CD4-positive, alpha-beta T cell treated with Interleukin-4 for 4 hours (primary cell): Measurements from ENCODE around the gene JAZF1.

ENCODE experiments used
- DNase-seq: peaks from one replicate; pipeline ENCODE4 v3.0.0-alpha.2; 2020

JAZF1 gene

GRCh38 chr7:28165261-28165660 lies 15.3 kb downstream of the JAZF1 start:
- no peak for DNase-seq

GRCh38 chr7:28163949-28164348 lies 16.6 kb downstream of the JAZF1 start:
- no peak for DNase-seq

- no peak for DNase-seq
Observed at GRCh38 chr7:28161331-28161730, 19.3 kb downstream of the JAZF1 start.

- DNase-seq: no peak
Observed at GRCh38 chr7:28160551-28160991, 20.0 kb downstream of the JAZF1 start.

DNA sequence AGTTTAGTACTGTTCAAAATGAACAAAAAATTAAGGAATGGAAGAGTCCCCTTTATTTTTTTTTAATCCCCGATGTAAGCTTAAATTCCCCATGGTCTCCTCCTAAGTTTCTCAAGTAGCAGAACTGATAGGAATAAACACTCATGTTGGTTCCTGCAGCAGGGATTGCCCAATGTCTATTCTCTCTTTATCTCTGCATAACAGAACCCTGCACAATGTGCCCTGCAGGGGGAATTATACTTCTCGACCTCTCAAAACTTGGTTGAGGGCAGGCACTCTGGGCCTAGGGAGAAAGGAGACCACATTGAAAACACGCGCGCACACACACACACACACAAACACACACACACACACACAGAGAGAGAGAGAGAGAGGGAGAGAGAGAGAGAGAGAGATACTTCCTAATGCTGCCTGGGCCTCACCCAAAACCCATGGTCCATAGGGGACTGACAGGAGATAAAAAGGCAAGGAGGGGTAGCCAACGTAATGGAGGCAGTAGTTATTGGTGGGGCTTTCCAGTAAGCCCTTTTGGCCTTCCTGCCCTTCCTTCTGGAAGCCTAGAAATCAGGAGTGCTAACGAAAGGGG lies 22.7 kb downstream of the JAZF1 start:
- DNase-seq: no peak

DNA sequence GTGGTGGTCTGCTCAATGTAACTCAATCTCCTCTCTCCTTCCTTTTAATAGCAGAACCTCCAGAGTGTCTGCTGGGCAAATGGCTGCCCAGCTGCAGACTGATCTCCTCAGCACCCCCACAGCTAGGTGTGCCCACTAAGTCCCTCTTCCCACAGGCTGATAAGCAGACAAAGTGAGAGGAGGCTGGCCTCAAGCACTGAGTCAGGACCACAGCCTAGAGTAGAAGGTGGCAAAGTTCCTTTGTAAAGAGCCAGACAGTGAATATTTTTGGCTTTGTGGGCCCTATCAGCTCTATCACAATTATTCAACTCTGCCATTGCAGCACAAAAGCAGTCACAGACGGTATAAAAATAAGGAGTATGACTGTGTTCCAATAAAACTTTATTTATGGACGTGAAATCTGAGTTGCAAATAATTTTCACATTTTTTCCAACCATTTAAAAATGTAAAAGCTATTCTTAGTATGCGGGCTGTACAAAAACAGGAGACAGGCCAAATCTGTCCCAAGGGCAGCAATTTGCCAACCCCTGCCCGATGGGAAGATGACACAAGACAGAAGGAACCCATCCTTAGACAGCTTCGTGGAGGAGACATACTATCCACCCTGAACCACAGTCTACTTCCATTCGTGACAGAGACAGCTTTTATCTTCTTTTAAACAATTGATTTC lies 23.4 kb downstream of the JAZF1 start:
- no peak for DNase-seq

DNA sequence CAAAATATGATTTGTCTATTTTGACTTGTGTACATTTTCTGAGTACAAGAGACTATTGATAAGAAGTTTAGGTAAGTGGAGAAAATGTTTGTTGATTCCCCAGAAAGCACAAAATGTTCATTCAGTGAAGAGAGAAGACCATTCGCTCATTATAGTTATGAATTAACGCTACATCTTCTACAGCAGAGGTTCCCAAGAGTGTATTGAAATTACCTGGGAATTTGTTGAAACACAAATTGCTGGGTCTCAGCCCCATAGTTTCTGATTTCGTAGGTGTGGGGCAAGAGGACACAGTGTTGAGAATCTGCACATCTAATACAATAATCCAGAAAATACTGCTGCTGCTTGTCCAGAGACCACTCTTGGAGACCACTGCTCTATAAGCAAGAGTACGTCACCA lies 24.2 kb downstream of the JAZF1 start:
- no peak for DNase-seq

DNA sequence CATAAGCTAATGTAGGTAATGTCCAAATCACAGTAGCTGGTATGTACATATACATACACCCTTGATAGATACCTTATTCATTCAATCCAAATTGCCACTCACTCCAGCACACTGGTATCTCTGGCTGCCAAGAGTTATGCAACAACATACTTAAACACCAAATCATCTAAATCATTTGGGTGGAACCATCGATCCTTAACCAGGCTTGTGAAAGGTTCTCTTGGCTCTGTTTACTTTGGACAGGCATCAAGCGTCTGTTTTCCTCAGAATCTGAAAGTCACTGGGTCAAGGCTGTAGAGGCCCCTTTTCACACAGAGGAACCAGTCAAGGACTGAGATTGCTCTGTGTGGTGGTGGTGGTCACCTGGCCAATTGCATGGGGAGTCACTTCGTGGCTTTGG lies 24.6 kb downstream of the JAZF1 start:
- no peak for DNase-seq

- DNase-seq: peak; percentile 32
Observed at GRCh38 chr7:28155019-28155660, 25.5 kb downstream of the JAZF1 start.

- no peak for DNase-seq
Observed at GRCh38 chr7:28152594-28152993, 28.0 kb downstream of the JAZF1 start.

DNA sequence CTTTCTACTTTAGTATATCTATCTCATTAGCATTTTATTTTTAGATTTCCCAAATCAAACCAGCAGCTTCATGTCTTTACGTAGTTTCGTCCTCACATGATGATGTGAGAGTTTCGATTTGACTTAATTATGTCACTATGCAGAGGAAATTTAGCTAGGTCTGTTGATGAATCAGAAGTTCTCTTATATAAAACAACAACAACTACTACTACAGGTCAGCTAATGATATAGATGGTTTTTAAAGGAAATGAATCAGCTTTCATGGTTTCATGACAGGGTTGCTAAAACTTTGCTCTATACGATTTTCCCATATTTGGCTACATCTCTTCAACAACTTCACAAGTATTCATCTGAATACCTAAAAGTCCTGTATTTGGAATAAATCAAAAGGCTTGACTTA lies 28.6 kb downstream of the JAZF1 start:
- peak; percentile 67 for DNase-seq

GRCh38 chr7:28149291-28150101 lies 31.1 kb downstream of the JAZF1 start:
- DNase-seq: no peak

DNA sequence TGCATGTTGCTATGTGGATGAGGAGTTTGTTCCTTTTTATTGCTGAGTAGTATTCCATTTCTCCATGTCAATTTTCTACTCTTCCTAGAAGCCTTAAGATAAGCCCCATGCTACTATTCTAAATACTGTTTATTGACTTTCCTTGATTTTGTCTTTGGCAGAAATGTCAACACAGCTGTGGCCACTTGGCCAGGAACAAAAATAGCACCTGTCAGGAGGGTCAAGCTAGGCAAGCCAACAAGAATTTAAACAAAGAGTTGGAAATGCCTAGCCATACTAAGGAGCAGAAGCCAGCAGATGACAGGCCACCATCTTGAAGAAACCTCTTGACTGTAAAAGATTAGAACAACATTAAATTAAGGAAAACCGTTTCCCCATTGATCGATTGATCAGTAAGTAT lies 34.7 kb downstream of the JAZF1 start:
- no peak for DNase-seq

DNA sequence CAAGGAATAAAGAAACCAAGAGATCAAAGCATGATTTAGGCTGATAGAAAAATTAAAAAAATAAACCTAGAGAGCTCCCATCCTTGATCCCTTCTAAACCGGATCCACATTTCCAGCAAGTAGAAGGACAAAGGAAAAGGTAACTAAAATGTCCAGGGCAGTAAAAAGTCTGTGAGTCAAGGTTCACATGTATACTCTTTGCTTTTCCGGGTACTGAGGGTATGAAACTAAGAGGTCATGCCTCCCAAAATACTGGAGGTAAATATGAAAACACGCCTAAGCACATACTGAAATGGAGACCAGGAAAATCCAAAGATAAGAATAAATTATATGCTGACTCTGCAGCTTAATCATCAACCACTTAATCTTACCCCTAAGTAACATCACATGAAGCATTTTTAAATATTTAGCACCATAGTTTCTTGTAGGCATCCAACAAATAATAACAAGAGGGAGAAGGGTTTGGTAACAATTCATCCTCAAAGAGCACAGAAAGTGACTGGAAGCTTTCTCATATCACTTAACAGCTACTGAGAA lies 35.4 kb downstream of the JAZF1 start:
- no peak for DNase-seq

DNA sequence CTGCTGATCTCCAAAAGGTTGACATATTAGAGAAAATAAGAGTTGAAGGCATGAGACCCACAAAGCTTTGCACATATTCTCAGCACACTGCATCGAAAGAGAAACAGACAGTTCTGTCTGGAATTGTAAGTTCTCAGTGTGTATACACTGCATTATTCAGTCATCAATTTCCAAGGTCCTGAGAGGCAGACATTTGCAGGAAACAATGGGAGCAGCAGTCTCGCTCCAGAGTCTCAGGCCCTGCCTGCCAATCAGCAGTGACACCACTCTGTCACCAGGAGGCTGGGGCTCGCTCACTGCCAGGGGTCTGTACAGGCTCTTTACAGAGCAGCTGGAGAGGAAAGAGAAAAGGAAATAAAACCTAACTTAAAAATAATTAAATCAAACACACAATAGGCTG lies 36.3 kb downstream of the JAZF1 start:
- DNase-seq: no peak

DNA sequence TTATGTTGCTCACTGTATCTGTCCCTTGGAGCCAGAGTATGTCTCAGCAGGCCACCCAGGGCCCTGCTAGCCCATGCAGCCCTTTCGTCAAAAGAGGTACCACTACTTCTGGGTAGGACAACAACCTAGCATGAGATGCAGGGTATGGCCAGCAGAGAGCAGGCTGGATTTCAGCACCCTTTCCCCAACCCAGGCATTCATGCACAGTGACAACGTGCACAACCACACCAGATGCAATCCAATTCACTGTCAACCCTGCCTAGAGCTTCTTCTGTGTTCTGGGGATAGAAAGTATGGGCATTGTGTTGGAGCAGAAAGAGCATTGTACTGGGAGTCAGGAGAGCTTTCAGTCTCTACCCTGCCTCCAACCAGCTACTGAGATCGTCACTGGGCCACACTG lies 37.9 kb downstream of the JAZF1 start:
- DNase-seq: no peak

GRCh38 chr7:28140979-28141378 lies 39.6 kb downstream of the JAZF1 start:
- no peak for DNase-seq

DNA sequence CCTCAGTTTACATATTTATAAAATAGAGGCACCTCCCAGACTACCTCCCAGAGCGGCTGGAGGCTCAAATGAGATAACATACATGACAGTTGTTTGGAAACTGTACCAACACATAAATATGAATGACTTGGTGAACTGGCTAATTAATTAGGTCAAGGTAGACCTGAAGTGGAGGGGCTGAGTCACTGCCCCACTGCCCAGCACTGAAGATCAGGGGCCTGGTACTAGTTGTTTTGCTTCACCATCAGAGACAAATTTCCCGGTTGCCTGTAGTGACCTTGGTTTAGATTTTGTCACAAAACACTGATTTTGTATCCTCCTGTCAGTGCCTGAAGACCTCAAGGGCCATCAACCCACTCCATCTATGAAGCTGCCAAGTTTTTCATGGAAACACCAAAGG lies 41.8 kb downstream of the JAZF1 start:
- no peak for DNase-seq

DNA sequence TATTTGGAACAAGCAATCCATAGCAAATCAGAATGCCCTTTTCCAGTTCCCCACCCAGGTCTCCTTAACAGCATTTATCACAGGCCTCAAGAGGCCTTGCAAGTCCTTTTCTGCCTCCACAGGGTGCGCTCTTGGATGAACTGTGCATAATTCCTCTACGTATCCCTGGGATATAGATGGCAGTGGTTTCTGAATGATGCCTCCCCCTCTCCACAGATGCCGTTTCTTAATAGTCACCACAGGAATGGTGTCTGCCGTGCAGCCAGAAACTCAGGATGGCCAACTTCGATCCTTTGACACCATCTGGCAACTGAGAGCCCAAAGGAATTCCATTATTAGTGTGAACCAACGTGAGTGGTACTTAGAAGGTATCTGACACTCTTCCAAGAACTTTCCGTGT lies 43.1 kb downstream of the JAZF1 start:
- no peak for DNase-seq

DNA sequence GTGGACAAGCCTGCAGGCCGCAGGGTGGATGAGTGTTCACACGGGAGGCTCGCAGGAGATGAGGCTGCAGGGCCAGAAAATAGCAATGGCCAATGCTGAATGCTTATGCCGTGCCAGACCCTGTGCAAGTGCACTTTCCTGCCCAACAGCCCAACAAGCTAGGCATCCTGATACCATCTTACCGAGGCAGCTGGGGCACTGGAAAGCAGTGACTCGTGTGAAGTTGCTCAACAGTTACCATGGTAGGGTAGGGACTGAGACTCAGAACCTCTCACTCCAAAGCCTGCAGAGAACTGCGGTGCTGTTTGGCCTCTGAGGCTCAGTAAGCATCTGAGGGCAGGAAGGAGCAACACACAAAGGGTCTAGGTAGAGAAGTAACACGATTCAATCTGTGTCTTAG lies 43.7 kb downstream of the JAZF1 start:
- no peak for DNase-seq

GRCh38 chr7:28136420-28136819 lies 44.2 kb downstream of the JAZF1 start:
- DNase-seq: no peak

- peak; percentile 16 for DNase-seq
Observed at GRCh38 chr7:28135760-28136159, 44.8 kb downstream of the JAZF1 start.

- no peak for DNase-seq
Observed at GRCh38 chr7:28135315-28135714, 45.3 kb downstream of the JAZF1 start.
